Skin epidermis (tissue), 12 donors: Measurements from ENCODE around the gene ATXN1.

Experiments
- H3K27ac ChIP-seq, 21 experiments: fragments of 200-600 bp; sonication (generic) in 11 of 21; one replicate each; pipeline ENCODE4 v1.5.0; 2020; ENCODE audit warnings: mild to moderate bottlenecking in 3 of 21, inconsistent platforms in 2 of 21, moderate library complexity in 2 of 21
- H3K4me3 ChIP-seq, 7 experiments: fragments of 200-600 bp; sonication (generic) in 2 of 7; one replicate each; pipeline ENCODE4 v1.5.0; 2020; ENCODE audit warnings: inconsistent platforms in 2 of 7, mild to moderate bottlenecking in 2 of 7, moderate library complexity in 1 of 7

ATXN1 gene

GRCh38 chr6:16539086-16539931 is 222.0 kb downstream of the ATXN1 start:
- Histone ChIP-seq H3K4me3 (no peak overlapping the region), H3K27ac (no peak overlapping the region)

GRCh38 chr6:16535564-16535963 is 225.7 kb downstream of the ATXN1 start:
- Histone ChIP-seq H3K27ac (no peak overlapping the region), H3K4me3 (no peak overlapping the region)

- H3K27ac ChIP-seq: no peak overlapping the region
- no peak overlapping the region for H3K4me3 ChIP-seq
Measured at GRCh38 chr6:16533721-16534136, 227.5 kb downstream of the ATXN1 start.

- no peak overlapping the region for H3K4me3 ChIP-seq
Measured at GRCh38 chr6:16533210-16533609, 228.1 kb downstream of the ATXN1 start.

GRCh38 chr6:16527691-16528090 is 233.6 kb downstream of the ATXN1 start:
- Histone ChIP-seq H3K27ac (no peak overlapping the region), H3K4me3 (no peak overlapping the region)

More at GRCh38 chr6:16533210-16533609, 228.1 kb downstream of the ATXN1 start:
- H3K27ac ChIP-seq: no peak overlapping the region

GRCh38 chr6:16524380-16524707 is 236.9 kb downstream of the ATXN1 start:
- no peak overlapping the region for H3K4me3 ChIP-seq
- peak overlapping the region in 6 of 21 experiments; percentile 7 to 82 (median 54) for H3K27ac ChIP-seq

GRCh38 chr6:16523606-16524379 is 237.5 kb downstream of the ATXN1 start:
- Histone ChIP-seq H3K27ac (peak overlapping the region in 11 of 21 experiments; percentile 1 to 82 (median 43)), H3K4me3 (no peak overlapping the region)

GRCh38 chr6:16522937-16523336 is 238.3 kb downstream of the ATXN1 start:
- Histone ChIP-seq H3K4me3 (no peak overlapping the region), H3K27ac (peak overlapping the region in 2 of 21 experiments; percentile 47 to 48)

- no peak overlapping the region for H3K27ac ChIP-seq
- no peak overlapping the region for H3K4me3 ChIP-seq
Measured at GRCh38 chr6:16521528-16521927, 239.7 kb downstream of the ATXN1 start.

- Histone ChIP-seq H3K4me3 (no peak overlapping the region), H3K27ac (peak overlapping the region in 1 of 21 experiments; percentile 12)
Measured at GRCh38 chr6:16519265-16520242, 241.7 kb downstream of the ATXN1 start.

GRCh38 chr6:16518265-16518664 is 243.0 kb downstream of the ATXN1 start:
- Histone ChIP-seq H3K4me3 (no peak overlapping the region), H3K27ac (peak overlapping the region in 1 of 21 experiments; percentile 12)

- Histone ChIP-seq H3K4me3 (no peak overlapping the region), H3K27ac (peak overlapping the region in 3 of 21 experiments; percentile 12 to 25 (median 15))
Measured at GRCh38 chr6:16514249-16514648, 247.0 kb downstream of the ATXN1 start.

GRCh38 chr6:16512544-16513290 is 248.5 kb downstream of the ATXN1 start:
- Histone ChIP-seq H3K4me3 (no peak overlapping the region), H3K27ac (peak overlapping the region in 5 of 21 experiments; percentile 12 to 48 (median 40))

- Histone ChIP-seq H3K4me3 (no peak overlapping the region), H3K27ac (peak overlapping the region in 7 of 21 experiments; percentile 12 to 48 (median 44))
Measured at GRCh38 chr6:16511723-16512489, 249.4 kb downstream of the ATXN1 start.

GRCh38 chr6:16511040-16511660 is 250.1 kb downstream of the ATXN1 start:
- Histone ChIP-seq H3K4me3 (no peak overlapping the region), H3K27ac (peak overlapping the region in 2 of 21 experiments; percentile 44 to 48)

- H3K27ac ChIP-seq: no peak overlapping the region
- no peak overlapping the region for H3K4me3 ChIP-seq
Measured at GRCh38 chr6:16510245-16510644, 251.0 kb downstream of the ATXN1 start.

- no peak overlapping the region for H3K27ac ChIP-seq
- H3K4me3 ChIP-seq: no peak overlapping the region
Measured at GRCh38 chr6:16508959-16509358, 252.3 kb downstream of the ATXN1 start.
